Head of caudate nucleus (tissue), 42 donors: ENCODE results near the gene C1orf105.
"Not testable (repeated sequence)": the region's sequence is repeated elsewhere in the genome, so short reads cannot be mapped to it uniquely, and the experiment has no call there.

ENCODE experiments used
- DNase-seq, 42 donors: peaks; one replicate each; pipeline versions ENCODE4 v3.0.0 to v3.0.0-alpha.2; 2020 to 2021; ENCODE audit warnings: mixed read lengths in 7 of 42
- intact Hi-C: fragments of 100-400 bp; cut with DNase I; formaldehyde crosslinking; loops from one replicate; pipeline ENCODE4 v1.15.0; 2022

Gene C1orf105

DNA sequence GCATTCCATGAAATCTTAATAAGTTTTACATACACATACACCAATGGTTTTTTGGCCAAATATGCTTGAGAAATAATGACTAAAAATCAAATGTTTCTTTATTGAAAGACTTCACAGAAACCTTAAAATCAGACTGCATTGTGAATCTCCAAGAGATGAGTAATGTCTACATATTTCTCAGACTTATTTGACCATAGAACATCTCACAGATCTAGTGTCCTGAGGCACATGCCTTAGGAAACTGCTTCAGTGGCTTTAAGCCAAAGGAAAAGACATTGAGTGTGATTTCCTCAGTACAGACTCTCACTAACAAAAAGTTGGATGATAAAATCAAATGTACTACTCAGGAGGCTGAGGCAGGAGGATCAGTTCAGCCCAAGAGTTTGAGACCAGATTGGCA lies 6.2 kb upstream of the C1orf105 start:
- intact Hi-C loops, result no loop called here
- no peak for DNase-seq

DNA sequence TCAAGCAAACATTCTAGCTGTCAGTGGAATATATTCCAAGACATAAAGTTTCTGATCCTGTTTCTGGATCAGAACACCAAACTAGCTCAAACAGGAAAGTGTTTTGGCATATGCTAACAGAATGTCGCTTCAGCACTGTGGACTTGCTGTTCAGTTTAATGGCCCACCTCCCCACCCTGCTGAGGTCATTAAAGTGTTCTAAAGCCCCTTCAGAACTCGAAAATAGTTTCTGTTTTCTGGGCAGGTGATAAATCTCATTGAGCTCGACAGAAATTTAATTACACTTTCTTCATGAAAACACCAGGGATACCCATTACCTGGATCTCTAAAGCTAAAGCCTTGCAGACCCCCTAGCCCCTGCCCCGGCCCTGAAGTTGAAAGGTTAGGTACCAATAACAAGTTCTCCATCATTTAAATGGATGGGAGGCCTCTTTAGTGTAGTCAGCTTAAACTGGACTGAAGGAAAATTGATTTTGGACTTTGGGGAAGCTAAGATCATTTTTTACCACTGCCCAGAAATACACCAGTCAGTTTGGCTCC lies 3.9 kb upstream of the C1orf105 start:
- intact Hi-C loops, result no loop called here

DNA sequence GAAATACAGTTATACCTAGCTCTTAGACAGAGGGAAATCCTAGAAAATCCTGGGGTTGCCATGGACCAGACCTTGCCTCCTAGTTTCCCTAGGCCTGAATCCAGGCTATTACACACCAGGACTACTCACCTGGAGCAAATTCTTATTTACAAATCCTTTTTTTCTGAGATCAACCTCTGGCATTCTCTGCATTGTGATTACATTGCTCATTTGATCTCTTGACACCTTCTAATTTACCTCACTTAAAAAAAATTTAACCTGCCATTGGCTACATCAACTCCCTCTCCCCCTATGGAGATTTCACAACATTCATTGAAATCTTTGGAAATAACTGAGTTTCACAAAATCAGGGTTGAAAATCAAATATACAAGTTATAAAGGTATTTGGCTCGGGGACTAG lies 2.9 kb upstream of the C1orf105 start:
- intact Hi-C loops, result no loop called here

More for the DNA sequence above, 3.9 kb upstream of the C1orf105 start:
- DNase-seq, result no peak

DNA sequence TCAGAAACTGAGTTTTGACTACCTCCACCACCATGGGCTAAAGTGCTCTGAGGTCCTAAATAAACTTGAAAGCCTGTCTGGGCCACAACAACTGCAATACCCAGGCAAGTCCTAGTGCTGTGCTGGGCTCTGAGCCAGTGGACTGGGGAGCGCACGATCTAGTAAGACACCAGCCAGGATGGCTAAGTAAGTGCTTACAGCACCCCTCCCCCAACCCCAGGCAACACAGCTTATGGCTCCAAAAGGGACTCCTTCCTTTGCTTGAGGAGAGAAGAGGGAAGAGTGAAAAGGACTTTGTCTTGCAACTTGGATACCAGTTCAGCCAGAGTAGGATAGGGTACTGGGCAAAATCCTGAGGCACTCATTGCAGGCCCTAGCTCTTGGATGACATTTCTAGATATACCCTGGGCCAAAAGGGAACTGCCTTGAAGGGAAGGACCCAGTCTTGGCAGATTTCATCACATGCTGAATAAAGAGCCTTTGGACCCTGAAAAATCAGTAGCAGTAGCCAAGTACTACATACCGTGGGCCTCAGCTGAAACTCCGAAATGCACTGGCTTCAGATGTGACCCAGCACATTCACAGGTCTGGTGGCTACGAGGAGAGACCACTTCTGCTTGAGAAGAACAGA lies 1.6 kb downstream of the C1orf105 start:
- DNase-seq, result peak in 28 of 42 donors; percentile 13 to 74 (median 41)
- intact Hi-C loops, result no loop called here

More for the DNA sequence above, 2.9 kb upstream of the C1orf105 start:
- DNase-seq, result no peak

DNA sequence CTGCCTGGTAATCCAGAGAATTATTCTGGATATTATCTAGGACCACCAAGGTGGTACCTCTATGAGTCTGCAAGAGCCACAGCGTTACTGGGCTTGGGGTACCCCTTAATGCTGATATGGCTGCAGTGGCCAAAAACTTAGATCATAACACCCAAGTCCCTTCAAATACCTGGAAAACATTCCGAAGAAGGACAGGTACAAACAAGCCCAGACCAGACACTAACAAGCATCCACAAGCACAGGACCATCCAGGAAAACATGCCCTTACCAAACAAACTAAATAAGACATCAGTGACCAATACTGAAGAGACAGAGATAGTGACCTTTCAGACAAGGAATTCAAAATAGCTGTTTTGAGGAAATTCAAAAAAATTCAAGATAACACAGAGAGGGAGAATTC lies 2.9 kb downstream of the C1orf105 start:
- intact Hi-C loops, result no loop called here
- no peak for DNase-seq

DNA sequence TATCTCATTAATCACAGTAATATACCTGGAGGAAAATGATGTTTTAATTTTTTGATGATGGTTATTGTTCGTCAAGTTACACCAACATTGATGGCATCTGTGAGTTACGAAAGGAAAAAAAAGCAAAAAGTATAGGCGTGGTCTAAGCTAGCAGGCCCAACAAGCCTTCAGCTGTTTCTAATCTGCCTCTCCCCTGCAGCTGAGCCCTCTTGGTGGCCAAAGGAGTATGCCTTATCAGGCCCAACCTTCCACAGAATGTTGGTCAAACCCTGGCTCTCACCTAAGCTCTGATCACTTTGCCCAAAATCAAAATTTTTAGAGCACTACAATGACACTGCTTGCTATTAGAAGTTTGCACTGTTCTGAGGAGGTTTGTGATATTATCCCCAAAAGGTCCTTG lies 4.9 kb downstream of the C1orf105 start:
- DNase-seq, result no peak
- intact Hi-C loops, result no loop called here

DNA sequence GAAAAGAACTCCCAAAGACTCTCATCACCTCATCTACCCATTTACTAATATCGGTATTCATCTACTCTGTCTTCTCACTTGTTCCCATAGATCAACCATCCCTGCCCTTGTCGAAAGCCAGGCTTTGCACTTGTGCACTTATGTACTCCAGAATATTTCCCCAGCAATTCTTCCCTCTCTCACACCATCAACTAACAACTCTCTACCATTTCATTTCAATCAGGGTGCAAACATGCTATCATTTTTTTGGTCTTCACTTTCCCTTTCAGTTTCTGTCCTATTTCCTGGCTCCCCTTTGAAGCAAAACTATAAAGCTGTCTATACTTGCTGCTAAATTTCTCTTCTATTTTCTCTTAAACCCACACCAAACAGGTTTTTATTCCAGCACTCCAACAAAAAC lies 6.7 kb downstream of the C1orf105 start:
- intact Hi-C loops, result no loop called here
- no peak for DNase-seq

DNA sequence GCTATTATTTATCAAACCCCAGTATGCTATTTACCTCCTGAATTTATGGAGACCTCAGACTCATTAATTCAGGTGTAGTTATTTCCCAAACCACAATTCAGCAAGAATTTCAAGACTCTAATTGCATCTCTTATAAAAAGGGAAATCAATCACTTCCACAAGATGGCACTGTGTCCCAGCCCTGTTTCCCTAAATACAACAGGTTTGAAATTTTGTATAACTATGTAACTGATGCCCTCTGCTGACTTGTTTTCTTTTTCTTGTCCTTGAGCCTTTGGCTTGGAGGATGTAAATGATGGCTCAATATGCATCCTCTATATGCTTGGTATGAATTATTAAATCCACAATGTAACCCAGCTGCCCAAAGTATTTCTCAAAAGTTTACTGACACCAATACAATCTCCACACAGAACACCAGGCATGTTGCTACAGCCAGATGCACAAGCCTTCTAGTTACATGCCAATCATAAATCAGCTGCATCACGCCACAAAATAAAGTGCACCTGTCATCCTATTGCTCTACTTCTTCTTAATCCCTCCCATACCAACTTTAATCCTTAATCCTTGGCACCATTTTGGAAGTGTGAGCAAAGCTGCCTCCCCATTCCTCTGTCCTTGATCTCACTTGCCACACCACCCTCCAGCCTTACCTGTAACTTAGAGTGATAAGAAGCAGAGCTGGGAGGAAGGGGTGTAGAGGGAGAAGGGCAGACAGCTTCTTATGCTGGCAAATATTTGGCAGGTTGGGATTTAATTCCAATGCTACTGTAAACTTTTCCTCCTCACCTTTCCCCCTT lies 9.0 kb downstream of the C1orf105 start:
- DNase-seq, result peak in 18 of 42 donors; percentile 22 to 72 (median 43)
- intact Hi-C loops, result loop anchor here (10.0 kb wide), 1 partner anchor 425 kb away; no protein-coding TSS in a partner anchor

DNA sequence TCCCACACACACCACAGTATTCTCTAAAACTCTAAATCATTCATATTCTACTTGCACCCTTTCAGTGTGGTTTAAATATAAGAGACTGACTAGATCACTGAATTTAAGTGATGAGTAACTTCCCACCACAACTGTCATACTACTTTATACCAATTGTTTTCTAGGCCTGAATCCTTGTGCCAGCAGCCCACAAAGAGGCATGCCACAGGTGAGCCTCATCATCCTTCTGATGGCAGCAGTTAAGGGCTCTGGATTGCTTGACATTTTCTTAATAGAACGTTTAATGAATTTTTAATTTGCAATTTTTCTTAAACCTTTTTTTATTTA lies 9.6 kb downstream of the C1orf105 start:
- intact Hi-C loops, result loop anchor here (10.0 kb wide), 1 partner anchor 425 kb away; no protein-coding TSS in a partner anchor
- DNase-seq, result no peak

DNA sequence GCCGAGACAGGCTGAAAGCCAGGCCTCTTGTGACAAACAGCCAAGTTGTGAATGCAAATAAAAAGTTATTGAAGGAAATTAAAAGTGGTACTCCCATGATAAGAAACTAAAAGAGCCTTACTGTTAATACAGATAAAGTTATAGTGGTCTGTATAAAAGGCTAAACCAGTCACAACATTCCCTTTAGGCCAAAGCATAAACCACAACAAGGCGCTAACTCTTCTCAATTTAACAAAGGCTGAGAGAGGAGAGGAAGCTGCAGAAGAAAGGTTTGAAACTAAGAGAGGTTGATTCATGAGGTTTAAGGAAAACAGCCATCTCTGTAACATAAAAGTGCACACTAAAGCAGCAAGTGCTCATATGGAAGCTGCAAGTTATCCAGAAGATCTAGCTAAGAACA lies 10.7 kb downstream of the C1orf105 start:
- intact Hi-C loops, result loop anchor here (10.0 kb wide), 1 partner anchor 426 kb away; no protein-coding TSS in a partner anchor
- no peak for DNase-seq

DNA sequence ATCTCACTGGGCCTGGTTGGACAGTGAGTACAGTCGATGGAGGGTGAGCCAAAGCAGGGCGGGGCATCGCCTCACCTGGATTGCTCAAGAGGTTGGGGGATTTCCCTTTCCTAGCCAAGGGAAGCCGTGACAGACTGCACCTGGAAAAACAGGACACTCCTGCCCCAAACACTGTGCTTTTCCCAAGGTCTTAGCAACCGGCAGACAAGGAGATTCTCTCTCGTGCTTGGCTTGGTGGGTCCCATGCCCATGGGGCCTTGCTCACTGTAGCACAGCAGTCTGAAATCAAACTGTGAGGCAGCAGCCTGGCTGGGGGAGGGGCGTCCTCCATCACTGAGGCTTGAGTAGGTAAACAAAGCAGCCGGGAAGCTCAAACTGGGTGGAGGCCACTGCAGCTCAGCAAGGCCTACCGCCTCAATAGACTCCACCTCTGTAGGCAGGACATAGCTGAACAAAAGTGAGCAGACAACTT lies 11.3 kb downstream of the C1orf105 start:
- no peak for DNase-seq
- intact Hi-C loops, result loop anchor here (10.0 kb wide), 1 partner anchor 427 kb away; no protein-coding TSS in a partner anchor

DNA sequence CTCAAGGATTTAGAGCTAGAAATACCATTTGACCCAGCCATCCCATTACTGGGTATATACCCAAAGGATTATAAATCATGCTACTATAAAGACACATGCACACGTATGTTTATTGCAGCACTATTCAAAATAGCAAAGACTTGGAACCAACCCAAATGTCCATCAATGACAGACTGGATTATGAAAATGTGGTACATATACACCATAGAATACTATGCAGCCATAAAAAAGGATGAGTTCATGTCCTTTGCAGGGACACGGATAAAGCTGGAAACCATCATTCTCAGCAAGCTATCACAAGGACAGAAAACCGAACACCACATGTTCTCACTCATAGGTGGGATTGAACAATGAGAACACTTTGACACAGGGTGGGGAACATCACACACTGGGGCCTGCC lies 16.7 kb downstream of the C1orf105 start:
- intact Hi-C loops, result loop anchor here (10.0 kb wide), 1 partner anchor 432 kb away; no protein-coding TSS in a partner anchor
- not testable (repeated sequence) for DNase-seq

DNA sequence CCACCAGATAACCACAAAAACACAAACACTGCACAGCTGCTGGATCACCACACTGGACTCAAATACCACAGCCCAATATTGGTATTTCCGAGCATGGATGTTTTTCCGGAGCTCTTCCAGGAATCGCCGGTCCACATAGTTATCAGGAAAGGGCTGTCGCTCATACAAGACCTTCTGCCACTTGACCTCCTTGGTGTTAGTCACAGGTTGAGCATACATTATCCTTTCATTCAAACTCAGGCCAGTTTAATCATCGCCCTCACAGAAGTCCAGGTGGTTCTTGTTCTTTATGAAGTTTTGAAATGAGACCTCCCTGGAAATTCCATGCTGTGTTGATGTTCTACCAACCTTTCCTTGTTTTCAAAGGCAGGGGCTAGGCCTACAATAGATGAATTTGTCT lies 21.9 kb downstream of the C1orf105 start:
- intact Hi-C loops, result loop anchor here (10.0 kb wide), 1 partner anchor 92 kb away; the partner anchor contains the start of gene SUCO
- no peak for DNase-seq

DNA sequence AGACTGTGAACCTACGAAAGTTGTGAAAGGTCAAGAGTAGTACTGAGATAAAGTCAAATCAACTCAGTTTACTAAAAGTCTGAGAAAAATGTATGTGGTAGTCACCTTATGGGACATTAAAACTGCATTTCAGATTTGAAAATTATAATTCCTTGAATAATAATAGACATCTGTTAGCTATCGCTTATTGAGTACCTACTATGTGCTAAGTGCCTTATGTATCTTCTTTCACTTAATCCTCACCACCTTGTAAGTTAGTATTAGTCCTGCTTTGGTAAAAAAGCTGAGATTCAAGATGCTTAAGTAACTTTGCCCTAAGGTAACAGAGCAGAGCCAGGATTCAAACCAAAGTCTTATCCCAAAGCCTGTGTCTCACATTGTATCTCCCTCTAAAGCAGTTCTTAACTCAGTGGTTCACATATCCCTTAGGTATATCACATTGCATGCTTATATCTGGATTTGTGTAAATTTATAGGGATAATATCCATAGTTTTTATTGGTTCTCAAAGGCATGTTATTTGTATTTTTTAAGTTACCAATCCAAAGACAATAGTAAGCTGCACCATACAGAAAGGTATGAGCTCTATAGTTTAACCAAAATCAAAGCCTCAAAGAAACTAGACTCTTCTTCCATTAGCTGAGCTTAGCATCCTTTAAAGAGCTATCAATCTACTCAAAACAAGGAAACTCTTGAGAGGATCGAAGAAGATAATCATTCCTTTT lies 22.5 kb downstream of the C1orf105 start:
- intact Hi-C loops, result loop anchor here (10.0 kb wide), 1 partner anchor 92 kb away; the partner anchor contains the start of gene SUCO
- DNase-seq, result no peak

DNA sequence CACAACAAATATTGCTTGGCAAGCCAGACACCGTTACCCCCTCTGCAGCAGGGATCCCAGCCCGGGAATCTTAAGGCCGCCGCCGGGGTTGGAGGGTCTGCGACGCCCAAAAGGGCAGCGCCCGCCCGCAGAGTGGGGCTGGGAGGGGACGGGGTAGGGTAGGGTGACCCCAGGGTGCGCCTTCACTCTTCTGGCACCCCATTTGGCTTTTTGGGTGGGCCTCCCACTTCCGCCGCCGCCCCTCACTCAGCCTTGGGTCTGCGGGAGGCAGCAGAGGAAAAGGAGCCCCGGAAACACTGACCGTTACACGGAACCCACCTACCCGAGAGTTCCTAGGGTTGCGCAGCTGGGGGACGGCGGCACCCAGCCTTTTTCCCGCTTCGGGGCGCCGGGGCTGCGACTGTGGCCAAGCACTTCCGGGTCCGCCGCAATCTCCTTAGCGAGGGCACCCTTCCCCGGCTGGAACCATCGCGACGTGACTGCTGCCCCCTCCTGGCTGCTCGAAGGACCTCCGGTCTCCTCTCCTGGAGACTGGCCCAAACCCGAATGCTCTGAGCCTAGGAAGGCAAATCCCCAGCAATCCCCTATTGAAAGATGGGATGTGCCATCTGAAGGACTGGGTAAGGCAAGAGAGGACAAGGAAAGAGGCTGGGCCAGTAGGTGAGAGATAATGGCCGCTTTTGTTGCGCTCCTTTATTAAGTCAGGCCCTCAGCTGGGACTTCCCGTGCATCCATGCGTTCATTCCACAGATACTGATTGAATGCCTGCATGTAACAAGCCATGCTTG lies 23.4 kb downstream of the C1orf105 start, which contains the start of gene PIGC:
Gene PIGC (minus strand): TSS at position 404 of the 788 bp plus-strand sequence. CDS start 1,447 bp downstream, outside the sequence.
- intact Hi-C loops, result loop anchor here (10.0 kb wide), 1 partner anchor 91 kb away; the partner anchor contains the start of gene SUCO
- peak; percentile 82 to 97 (median 93) for DNase-seq

DNA sequence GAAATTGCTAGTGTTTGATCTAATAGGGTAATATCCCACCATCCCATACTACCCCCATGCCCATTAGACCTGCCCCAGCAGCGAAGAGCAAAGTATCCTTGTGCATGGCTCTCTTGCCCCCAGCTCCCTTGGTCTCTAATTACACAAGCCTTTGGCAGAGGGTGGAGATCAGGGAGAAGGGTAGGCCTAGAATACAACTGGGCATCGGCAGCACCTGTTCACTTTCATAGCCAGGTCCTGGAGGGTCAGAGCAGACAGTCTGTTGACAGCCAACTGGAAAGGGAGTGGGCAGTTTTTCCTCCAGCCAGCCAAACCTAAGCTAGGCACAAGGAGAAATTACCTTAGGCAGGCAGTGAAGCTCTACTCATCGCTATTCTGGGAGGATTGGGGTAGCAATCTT lies 26.1 kb downstream of the C1orf105 start:
- intact Hi-C loops, result loop anchor here (10.0 kb wide), 1 partner anchor 88 kb away; the partner anchor contains the start of gene SUCO
- DNase-seq, result no peak

DNA sequence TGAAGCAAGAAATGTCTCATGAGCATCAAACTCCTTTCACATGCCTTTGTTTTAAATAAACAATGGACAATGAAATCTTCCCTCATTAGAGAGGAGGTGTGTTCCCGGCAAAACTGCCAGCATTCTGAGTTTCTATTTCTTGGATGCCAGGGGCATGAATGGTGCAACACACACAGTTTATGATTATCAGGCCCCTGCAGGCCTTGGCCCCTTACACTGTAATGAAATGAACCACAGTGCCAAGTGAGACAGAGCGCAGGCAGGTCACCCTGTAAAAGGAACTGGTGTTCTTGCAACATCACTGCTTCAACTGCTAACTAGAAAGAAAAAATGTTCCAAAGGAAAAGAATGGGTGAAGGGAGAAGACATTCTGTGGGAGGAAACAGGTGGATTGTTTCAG lies 27.2 kb downstream of the C1orf105 start:
- DNase-seq, result no peak
- intact Hi-C loops, result loop anchor here (10.0 kb wide), 1 partner anchor 87 kb away; the partner anchor contains the start of gene SUCO

DNA sequence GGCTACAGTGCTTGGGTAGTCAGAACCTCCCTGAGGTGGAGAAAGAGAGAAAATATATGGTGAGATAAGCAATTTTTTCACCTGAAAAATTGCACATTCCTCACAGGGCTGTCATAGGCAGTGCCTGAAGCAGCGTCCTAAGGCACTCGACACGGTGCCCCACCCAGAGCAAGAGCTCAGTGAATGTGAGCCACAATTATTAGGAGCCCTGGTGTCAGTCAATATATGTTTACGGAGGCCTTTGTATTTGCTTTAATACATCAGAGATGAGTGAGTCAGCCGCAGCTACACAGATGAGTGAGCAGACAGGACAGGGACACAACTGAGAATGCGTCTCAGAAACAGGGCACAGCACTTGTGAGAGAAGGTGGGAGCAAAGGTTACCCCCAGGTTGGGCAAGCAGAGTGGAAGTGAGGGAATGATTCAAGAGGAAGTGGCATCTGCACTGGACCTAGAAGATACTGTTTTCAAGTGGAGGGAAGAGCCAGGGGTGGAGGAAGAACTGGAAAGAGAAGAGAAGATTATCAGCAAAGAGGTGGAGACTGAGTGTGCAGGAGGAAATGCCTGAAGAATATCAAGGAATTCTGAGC lies 28.6 kb downstream of the C1orf105 start:
- DNase-seq, result no peak
- intact Hi-C loops, result loop anchor here (10.0 kb wide), 1 partner anchor 86 kb away; the partner anchor contains the start of gene SUCO
